HG03139 (cell line): ENCODE data around the gene LDHB.
"Not testable (repeated sequence)": the region's sequence is repeated elsewhere in the genome, so short reads cannot be mapped to it uniquely, and the experiment has no call there.

Experiments used
- ATAC-seq: cut with Tn5 transposase; IDR thresholded peaks from one replicate; pipeline ENCODE4 v1.9.1; 2021; ENCODE audit not compliant: unreplicated experiment

The LDHB gene

DNA sequence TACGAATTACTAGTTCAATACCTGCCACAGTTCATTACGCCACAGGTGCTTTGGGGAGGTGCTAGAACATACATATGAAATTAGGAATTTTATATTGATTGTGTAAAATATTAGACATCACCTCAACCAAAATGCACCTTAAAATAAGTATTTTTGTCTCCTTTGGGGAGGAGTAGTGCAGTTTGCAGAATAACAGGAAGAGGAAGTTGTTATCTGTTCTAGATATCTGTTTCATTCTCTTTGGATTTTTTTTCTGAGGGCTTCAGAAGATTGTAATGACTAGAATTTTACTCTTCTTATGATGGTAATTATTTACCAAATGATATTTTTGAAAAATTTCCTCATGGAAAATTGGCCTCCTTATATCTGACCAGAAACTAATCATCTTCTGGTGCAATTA is 43.1 kb downstream of the LDHB start:
- no peak for ATAC-seq

DNA sequence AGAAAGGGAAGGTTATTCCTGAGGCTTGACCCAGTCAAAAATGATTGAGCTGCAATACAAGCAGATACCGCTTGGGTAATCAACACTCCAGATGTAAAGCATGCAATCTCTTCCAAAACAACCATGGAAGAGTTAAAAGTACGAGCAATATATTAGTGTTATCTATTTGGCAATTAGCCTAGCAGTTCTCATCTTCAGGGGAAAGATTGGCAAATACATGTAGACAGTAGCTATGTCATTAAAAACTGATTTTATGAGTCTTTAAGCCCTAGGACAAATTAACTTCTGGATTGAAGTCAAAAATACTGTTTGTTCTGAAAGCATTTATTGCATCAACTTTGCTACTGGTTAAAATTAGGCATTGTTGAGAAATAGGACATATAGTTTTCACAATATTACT is 43.7 kb downstream of the LDHB start:
- ATAC-seq: no peak

DNA sequence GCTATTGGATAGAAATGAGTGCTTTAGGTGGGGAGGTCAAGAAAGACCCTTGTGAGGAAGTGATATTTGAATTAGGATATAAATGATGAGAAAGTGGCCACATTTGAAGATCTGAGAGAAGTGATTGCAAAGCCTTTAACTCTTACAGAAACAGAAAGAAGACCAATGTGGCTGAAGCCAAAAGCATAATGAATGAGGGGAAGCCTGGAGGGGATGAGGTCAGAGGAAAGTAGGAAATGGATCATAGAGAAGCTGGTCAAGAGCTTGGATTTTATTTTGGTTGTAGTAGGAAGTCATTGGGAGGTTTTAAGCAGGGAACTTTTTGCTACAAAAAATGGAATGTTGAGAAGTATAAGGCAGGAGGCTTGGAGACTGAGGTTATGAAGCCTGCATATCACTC is 49.4 kb downstream of the LDHB start:
- no peak for ATAC-seq

DNA sequence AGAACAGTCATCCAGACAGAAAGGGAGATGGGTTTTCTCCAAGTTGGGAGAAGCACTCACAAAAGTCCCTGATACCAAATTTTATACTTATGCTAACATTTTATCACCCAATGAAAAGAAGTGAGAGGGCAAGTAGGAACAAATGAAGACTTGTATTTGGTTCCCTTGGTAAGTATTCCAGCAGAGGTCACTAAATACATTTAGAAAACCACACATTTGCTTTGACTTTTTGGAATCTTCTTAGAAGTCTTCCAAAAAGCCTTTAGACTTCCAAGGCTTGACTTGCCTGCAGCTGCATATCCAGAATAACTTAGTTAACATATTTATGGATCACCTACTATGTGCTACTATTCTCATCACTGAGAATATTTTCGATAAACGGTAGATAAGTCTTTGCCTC is 49.9 kb downstream of the LDHB start:
- ATAC-seq: no peak

DNA sequence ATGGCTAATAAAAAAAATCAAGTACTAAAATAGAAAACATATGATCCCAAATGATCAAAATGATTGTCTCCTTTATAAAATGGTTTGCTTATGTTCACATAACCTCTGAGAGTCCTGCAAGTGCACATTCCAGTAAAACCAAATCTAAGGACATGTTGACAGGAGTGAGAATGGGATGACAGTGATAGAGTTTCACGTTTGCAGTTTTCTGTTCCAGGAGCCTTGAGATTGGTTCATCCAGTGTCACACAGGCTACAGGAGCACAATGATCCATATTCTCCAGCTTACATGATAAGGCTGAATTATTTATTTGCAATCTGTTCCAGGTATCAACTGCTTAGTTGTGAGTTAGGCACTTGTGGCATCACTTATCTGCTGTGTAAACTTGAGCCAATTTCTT is 51.5 kb downstream of the LDHB start:
- no peak for ATAC-seq

DNA sequence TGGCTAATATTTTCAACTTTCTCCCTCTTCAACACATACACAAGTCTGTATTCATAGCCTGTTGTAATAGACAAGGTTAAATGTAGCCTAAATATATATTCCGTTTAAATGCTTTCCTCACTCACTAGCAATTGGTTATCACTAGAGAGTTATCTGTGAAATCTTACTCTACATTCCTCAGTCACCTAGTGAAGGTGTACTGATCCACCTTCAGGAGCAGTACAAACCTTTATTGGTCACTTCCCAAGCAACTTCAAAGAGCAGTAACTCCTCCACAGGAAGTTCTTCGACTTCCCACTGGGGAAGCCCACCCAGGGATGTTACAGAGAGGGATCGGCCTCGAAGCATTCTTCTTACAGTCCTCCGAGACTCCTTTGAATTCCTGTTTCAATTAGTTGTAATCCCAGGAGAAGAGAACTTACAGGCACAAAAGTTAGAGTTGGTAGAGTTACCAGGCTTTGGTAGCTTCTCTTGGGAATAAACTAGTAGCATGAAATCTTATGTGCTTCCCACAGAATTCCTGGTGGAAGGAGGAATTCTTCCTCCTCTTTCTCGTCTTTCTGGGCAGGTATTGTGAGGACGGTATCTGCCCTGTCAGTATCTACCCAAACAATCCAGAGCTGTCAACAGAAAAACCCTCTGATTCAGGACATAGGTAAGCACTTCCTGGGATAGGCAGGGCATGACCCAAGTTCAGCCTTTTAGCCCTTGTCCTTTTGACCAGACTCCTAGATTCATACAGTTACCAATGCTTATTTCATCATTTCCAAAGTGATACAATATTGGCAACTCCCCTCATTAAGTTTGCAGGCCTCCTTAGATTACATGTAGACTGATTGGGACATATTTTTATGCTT is 53.2 kb downstream of the LDHB start, which contains the start of gene GYS2:
Gene GYS2 (minus strand): TSS at position 603 of the 857 bp plus-strand sequence. CDS start 255 bp downstream, at position 348.
- ATAC-seq: no peak

DNA sequence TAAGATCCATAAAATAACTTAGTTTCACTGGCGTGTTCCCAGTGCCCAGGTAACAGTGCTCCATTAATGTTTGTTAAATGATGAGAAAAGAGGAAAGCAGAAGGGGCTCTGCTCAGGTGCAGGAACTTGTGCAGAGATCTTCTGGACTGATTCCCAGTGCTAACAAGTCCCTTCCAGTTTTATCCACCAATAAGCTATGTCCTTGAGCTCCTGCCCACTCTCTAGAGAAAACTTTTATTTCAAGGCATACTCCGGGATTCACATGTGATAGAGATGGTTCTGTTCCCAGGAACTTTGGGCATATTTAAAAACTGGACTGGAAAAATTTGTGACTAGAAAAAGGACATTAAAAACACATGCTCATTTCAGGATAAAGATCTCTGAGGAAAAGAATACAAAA is 54.9 kb downstream of the LDHB start:
- ATAC-seq: no peak

DNA sequence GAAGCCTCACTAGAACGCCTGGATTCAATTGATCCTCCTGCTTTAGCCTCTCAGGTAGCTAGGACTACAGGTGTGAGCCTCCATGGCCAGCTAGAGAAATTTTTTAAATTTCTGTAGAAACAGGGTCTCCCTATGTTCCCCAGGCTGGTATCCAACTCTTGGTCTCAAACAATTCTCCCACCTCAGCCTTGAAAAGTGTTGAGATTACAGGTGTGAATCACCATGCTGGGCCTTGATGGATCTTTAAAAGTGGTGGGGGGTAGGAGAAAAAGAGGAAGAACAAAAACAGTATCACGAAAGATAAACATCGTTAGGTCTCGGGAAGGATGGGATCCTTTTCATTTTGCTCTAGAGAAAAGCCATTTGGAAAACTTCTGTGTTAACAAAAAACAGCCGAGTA is 57.4 kb downstream of the LDHB start:
- ATAC-seq: no peak

DNA sequence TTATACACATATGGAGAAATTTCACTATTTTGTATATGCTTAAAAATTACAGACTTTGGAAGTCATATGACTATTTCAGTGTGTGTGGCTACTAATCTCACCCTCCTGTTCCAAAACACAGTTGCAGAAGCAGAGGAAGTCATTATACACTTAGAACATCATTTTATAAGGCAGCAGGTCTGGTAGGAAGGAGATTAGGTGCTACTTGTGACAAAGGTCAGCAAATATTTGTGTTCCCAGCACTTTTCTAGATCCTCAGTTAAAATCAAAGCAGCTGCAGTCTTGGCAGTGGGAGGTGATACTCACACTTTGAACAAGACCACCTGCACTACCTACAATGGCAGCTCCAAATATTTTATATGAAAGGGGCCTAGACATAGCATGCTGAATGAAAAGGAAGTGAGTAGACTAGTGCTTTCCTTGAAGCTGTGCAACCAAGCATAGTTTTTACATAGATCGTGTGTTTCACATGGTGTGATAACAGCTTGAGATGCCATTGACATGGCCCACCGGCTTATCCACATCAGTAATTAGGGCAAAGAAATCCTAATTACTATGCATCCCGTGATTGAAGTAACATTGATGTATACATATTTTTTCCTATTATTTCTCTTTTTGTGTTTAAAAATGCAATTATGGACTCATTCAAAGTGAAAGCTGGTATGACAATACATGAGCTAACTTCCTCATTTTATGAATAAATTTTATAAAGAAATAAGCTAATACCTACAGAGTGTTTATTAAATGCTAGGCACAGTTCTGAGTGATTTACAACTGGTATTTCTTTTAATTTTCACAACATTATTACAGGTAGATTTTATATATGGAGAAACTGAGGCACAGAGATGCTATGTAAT is 58.3 kb downstream of the LDHB start:
- ATAC-seq: no peak

DNA sequence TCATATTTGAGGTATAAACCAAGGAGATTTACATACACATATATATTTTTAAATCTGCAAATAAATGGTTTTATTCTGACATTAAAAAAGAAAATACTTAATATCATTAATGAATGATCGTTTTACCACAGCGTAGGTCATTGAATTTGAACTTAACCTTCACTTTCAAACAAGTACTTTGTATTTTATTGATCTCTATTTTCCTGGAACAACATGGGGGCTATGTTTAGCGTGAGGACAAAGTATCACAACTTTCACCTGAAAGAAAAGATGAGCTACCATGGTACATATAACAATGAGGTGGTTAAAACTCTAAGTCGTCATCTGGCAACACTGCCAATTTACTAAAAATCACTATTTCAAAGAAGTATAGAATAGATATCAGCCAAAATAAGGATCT is 59.0 kb downstream of the LDHB start:
- no peak for ATAC-seq

DNA sequence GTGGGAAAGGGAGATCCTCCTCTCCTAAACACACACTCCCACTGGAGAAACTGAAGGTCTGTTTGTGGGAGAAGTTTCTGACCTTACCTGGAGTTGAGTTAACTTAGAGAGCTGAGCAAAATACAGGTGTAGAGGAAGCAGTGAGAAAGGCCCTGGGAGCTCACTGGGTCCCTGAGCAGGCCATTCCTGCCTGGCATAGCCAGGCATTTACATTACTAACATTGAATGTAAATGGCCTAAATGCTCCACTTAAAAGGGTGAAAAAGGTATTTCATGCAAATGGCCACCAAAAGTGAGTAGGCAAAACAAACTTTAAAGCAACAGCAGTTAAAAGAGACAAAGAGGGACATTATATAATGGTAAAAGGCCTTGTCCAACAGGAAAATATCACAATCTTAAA is 62.3 kb downstream of the LDHB start:
- not testable (repeated sequence) for ATAC-seq

DNA sequence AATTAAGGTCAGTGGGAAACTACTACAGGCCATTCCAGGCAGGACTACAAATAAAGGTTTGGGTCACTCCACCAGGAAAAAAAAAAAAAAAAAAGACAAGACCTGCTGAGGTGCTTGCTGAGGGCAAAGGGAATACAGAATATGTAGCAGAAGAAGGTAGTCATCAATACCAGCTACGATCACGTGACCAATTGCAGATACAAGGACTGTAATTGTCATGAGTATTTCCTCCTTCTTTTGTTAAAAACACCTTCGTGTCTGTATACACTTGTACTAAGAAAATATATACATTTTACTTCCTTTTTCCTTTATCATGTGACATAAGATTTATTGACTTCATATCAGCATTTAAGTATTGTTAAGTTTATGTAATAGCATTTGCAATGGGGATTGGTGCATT is 72.2 kb downstream of the LDHB start:
- ATAC-seq: no peak
